Skin of body (tissue), 2 donors: ENCODE measurements around the gene MRPL52. TPM values are rescaled to one million over a fixed set of nuclear protein-coding genes. Genes with fewer than 3 reads are reported as not detected.
"Not testable (repeated sequence)": the region's sequence is repeated elsewhere in the genome, so short reads cannot be mapped to it uniquely, and the experiment has no call there.

Experiments used
- DNase-seq: peaks from one replicate; lab custom pipeline; 2025; lab: John Stamatoyannopoulos, UW
- total RNA-seq: library from RNA; depleted of rRNA; stranded (reverse); fragments of >200 nt; gene quantifications from one replicate; pipeline ENCODE4 v1.2.3, GENCODE V29; 2014

Gene MRPL52
- total RNA-seq, 1 donor from 2014 or later: 26.3 TPM

DNA sequence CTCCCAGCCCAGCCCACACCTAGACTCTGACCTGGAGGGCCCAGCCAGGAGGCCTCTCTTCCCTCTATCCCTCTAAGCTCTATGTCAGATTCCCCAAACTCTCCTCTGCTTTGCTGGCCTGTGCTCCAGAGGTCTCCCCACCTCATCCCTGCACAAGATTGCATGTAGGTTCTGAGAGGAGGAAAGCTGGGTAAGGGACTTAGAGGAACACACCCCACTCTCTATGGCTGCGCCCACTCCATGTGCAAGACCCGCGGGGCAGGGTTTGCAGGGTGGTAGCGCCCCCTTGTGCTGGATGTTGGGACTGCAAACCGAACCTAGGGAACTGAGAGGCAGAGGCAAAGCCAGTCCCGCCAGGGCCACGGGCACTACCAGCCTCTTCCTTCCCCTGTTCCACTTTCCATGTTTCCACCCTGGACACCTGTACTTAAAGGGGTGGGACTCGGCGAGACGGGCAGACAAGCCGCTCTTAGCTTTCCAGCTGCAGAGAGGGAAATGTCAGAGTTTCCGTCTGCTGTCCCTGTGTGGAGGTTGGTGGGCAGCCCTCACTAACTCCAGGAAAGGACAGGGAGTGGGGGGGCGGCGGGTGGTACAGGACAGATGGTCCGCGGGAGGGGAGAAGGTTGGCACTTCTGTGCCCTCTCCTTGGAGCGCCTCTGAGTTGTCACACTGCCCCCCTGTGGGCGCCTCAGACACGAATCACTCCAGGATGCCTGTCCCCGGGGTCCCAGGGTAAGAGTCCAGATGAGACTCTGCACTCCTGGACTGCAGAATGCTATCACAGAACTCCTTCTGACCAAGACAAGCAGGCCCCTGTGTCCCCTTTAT lies 23.5 kb downstream of the MRPL52 start:
- peak; percentile 88 for DNase-seq

DNA sequence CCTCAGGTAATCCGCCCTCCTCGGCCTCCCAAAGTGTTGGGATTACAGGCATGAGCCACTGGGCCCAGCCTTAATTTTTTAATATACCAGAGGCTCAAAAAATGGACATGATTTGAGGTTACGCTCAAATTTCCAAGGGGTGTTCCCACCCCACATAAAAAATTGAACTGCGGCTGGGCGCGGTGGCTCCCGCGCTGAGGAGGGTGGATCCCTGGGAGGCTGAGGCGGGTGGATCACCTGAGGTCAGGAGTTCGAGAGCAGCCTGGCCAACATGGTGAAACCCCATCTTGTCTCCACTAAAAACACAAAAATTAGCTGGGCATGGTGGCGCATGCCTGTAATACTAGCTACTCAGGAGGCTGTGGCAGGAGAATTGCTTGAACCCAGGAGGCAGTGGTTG lies 24.6 kb downstream of the MRPL52 start:
- not testable (repeated sequence) for DNase-seq

DNA sequence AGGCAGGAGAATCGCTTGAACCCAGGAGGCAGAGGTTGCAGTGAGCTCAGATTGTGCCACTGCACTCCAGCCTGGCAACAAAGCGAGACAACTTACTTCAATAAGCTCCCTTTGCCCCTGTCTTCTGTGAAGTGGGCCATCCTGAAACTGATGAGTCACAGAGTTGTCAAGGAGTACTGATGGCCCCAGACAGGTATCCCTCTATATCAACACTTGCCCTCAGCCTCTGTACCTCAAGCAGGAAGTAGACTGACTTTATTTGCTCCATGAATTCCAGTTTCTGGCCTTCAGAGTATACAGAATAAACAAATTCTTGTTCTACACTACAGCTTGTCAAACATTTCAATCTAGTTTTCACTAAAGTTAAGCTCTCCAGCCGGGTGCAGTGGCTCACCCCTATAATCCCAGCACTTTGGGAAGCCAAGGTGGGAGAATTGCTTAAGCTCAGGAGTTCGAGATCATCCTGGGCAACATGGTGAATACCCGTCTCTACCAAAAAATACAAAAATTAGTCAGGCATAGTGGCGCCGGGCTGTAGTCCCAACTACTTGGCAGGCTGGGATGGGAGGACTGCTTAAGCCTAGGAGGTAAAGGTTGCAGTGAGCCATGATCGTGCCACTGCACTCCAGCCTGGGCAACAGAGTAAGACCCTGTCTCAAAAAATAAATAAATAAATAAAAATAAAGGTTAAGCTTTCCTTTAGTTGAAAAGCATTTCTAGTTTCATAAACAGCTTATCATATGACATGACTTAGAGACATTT lies 25.5 kb downstream of the MRPL52 start:
- DNase-seq: no peak

DNA sequence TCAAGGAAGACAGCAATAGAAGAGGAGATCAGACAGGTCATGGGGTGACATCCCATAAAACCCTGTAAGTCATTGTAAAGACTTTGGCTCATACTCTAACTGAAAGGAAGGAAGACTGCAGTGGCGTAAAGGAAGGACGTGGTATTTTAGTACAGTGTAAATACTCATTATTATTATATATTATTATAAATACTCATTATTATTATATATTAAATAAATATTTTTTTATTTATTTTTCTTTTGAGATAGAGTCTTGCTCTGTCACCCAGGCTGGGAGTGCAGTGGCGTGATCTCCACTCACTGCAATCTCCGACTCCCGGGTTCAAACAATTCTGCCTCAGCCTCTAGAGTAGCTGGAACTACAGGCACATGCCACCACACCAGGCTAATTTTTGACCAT lies 26.7 kb downstream of the MRPL52 start:
- no peak for DNase-seq

DNA sequence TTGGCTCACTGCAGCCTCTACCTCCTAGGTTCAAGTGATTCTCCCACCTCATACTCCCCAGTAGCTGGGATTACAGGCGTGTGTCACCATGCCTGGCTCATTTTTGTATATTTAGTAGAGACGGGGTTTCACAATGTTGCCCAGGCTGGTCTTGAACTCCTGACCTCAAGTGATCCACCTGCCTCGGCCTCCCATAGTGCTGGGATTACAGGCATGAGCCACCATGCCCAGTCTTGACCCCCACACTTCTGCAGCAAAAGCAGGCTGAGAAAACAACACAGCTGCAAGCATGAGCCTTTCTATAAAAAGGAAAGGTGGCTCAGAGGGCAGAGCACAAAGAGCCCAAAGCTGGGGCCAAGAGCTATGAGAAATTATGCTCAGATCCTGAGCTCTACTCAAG lies 30.7 kb downstream of the MRPL52 start:
- DNase-seq: not testable (repeated sequence)

DNA sequence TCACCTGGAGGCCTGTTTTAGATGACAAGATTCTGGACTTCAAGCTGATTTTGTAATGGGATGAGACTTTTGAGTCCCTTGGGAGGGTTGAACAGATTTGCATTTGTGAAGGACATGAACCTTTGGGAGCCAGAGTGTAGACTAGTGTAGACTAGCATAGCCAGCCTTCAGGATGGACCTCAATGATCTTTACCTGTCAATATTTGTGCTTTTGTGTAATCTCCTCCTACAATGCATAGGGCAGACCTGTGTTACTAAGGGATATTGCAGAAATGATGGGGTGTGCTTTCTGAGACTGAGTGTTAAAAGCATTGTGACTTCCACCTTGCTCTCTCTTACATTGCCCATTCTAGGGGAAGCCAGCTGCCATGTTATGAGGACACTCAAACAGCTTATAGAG lies 32.0 kb downstream of the MRPL52 start:
- DNase-seq: no peak

DNA sequence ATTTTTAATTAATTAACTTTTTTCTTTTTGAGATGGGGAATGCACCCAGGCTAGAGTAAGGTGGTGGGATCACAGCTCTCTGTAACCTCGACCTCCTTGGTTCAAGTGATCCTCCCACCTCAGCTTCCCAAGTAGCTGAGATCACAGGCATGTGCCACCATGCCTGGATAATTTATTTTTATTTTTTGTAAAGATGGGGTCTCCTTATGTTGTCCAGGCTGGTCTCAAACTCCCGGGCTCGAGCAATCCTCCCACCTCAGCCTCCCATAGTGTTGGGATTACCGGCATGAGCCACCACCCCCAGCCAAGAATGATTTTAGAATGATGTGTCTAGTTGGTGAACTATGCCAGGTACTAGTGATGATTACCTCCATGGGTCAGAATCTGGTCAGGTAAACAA lies 35.3 kb downstream of the MRPL52 start:
- no peak for DNase-seq

DNA sequence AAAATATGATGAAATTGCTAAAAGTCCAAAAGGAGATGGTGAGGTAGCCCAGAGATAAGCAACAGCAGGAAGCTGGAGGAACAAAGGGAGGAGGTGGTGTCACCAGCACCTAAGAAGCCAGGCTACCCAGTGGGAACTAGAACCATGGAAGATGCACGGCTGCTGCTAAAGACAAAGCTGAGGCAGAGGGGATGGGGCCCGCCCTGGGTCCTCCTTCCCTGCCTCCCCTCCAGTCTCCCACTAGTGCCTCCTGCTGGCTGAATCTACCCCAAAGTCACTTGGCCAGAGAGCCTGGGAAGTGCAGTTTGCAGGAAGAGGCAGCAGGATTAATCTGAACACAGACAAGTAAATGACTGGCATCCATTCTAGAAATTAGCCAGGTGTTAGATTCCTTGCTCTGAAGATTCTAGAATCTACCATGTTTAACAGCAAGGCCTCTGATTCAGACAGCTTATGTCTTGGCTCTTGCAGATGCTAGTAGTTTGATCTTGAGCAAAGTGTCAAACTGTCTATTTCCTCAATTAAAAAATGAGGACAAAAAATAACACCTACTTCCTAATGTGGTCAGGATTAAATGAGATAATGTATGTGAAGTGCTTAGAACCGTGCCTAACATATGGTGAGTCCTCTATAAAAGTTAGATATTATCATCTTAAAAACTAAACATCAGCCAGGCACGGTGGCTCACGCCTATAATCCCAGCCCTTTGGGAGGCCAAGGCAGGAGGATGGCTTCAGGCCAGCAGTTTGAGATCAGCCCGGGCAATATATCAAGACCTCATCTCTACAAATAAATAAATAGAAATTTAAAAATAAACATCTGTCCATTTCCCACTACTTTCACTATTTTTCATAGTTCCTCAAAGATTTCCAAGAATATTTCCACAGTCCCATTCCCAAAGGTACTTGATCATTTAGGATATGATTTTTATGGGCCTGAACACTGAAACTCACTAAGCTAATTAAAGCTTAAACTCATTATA lies 36.0 kb downstream of the MRPL52 start:
- no peak for DNase-seq

DNA sequence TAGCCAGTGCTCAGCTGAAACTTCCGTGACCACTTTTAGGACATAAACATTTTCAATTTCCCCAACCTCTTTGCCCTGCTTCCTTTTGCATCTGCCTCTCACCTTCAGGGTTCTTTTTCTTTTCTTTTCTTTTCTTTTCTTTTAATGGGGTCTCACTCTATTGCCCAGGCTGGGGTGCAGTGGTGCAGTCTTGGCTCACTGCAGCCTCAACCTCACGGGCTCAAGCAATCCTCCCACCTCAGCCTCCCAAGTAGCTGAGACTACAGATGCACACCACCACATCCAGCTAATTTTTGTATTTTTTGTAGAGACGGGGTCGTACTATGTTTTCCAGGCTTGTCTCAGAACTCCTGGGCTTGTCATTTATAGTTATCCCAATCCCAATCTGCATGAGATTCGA lies 37.2 kb downstream of the MRPL52 start:
- no peak for DNase-seq

DNA sequence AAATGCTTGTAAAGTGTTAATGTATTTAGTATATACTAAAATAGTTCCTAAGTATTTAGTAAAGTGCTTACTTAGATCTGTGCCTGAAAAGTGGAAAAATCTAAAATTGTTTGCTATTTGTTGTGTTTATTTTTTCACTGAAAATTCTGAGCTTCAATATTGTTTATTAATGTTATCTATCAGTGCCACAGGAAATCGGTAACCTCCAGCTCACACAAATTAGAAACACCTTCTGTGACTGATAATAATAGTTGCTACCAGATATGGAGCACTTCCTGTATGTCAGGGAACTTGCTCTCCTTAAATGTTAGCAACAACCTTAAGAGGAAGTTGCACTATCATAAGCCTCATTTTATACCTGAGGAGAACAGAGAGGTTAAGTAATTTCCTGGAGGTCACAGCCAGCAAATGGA lies 41.1 kb downstream of the MRPL52 start:
- no peak for DNase-seq

DNA sequence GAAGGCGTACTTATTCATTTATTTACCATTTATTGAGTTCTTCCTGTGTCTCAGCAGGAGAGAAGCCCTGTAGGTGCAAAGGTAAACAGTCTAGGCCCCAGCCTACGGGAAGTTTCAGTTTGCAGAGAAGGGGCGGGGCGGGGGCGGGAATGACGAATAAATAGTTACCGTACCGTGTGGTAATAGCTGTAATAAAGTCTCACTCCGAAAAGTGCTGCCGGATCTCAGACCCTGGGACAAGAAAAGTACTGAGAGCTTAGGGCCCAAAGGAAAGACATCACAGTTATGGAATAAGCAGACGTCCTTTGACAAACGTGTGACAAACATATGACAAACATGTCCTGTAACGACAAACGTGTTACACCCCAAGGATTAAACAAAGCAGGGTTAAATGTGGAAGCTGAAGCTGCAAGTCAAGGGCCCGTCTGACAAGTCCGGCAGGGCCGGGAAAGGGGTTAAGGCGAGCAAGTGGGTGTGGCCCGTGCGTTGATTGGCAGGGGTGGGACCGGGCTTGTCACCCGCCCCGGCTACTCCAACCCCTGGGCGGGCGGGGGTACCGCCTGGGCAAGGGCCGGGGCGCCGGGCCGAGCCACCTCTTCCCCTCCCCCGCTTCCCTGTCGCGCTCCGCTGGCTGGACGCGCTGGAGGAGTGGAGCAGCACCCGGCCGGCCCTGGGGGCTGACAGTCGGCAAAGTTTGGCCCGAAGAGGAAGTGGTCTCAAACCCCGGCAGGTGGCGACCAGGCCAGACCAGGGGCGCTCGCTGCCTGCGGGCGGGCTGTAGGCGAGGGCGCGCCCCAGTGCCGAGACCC lies 41.7 kb downstream of the MRPL52 start, which contains the start of gene LRP10:
Gene LRP10, plus strand, starts transcription at position 517 of the 809 bp plus-strand sequence. CDS start 564 bp downstream, outside the sequence.
- peak; percentile 91 for DNase-seq

DNA sequence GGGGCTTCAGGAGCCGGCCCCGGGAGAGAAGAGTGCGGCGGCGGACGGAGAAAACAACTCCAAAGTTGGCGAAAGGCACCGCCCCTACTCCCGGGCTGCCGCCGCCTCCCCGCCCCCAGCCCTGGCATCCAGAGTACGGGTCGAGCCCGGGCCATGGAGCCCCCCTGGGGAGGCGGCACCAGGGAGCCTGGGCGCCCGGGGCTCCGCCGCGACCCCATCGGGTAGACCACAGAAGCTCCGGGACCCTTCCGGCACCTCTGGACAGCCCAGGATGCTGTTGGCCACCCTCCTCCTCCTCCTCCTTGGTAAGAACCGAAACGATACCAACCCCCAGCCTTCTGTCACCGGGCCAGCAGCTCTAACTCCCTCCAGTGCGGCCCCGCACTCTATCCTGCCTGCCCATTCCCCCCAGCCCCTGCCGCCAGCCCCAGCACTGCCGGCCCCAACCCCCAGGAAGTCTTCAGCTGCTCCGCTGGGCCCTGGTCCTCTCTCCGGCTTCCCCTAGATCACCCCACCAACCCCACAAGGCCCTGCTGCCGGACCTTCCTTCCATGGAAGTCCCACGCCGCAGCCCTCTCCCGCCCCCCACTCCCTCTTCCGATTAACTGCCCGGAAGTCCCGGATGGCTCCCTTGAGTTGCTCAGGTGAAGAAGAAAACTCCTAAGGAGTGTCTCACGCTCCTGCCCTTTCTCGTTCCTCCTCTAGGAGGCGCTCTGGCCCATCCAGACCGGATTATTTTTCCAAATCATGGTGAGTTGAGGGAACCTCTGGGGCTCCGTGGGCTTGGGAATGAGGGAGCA lies 42.5 kb downstream of the MRPL52 start:
- DNase-seq: peak; percentile 73

DNA sequence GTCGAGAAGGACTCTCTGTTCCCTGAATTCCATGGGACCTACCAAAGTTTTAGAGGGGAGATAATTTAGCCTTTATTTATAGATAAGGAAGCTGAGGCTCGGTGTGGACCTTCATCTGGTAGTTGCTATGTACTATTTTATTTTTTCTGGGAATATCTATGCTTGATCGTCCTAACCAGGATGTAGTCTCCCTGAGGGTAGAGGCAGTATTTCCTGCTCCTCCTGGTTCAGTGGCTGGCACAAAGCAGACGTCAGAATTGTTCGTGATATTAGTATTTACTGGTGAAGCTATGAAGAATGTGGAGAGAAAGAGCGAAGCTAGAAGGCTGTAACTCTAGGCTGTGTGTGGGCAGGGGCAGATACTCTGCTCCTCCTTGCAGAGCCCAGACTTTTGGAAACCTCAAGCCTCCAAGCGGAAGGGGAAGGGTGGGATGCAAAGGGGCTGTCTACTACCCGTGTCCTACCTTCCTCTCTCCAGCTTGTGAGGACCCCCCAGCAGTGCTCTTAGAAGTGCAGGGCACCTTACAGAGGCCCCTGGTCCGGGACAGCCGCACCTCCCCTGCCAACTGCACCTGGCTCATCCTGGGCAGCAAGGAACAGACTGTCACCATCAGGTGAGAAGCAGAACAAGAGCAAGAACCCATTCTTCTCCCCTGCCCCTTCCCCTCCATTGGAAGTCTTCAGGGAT lies 43.3 kb downstream of the MRPL52 start:
- no peak for DNase-seq

DNA sequence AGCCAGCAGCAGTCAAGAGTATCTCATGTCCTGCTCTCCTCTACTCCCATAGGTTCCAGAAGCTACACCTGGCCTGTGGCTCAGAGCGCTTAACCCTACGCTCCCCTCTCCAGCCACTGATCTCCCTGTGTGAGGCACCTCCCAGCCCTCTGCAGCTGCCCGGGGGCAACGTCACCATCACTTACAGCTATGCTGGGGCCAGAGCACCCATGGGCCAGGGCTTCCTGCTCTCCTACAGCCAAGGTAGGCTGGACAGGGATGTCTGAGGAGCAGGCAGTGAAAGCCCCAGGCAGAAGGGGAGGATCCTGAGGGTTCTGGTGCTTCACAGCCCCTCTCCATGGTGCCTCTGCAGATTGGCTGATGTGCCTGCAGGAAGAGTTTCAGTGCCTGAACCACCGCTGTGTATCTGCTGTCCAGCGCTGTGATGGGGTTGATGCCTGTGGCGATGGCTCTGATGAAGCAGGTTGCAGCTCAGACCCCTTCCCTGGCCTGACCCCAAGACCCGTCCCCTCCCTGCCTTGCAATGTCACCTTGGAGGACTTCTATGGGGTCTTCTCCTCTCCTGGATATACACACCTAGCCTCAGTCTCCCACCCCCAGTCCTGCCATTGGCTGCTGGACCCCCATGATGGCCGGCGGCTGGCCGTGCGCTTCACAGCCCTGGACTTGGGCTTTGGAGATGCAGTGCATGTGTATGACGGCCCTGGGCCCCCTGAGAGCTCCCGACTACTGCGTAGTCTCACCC lies 45.5 kb downstream of the MRPL52 start:
- DNase-seq: no peak

DNA sequence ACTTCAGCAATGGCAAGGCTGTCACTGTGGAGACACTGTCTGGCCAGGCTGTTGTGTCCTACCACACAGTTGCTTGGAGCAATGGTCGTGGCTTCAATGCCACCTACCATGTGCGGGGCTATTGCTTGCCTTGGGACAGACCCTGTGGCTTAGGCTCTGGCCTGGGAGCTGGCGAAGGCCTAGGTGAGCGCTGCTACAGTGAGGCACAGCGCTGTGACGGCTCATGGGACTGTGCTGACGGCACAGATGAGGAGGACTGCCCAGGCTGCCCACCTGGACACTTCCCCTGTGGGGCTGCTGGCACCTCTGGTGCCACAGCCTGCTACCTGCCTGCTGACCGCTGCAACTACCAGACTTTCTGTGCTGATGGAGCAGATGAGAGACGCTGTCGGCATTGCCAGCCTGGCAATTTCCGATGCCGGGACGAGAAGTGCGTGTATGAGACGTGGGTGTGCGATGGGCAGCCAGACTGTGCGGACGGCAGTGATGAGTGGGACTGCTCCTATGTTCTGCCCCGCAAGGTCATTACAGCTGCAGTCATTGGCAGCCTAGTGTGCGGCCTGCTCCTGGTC lies 46.1 kb downstream of the MRPL52 start:
- DNase-seq: no peak

DNA sequence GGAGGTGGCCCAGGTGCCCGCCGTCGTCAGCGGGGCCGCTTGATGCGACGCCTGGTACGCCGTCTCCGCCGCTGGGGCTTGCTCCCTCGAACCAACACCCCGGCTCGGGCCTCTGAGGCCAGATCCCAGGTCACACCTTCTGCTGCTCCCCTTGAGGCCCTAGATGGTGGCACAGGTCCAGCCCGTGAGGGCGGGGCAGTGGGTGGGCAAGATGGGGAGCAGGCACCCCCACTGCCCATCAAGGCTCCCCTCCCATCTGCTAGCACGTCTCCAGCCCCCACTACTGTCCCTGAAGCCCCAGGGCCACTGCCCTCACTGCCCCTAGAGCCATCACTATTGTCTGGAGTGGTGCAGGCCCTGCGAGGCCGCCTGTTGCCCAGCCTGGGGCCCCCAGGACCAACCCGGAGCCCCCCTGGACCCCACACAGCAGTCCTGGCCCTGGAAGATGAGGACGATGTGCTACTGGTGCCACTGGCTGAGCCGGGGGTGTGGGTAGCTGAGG lies 47.4 kb downstream of the MRPL52 start:
- DNase-seq: no peak
